Measurements from ENCODE around the gene ANKRD13C.
"Not testable (repeated sequence)": the region's sequence is repeated elsewhere in the genome, so short reads cannot be mapped to it uniquely, and the experiment has no call there.

The ANKRD13C gene

GRCh38 chr1:70354332-70355110 lies at the start of gene ANKRD13C:
TSS of gene ANKRD13C (minus strand) at chr1:70354722. CDS start at chr1:70354408, 314 bp downstream.
- DNase-seq = peak; percentile 99

GRCh38 chr1:70403759-70404158 lies 49.2 kb upstream of the ANKRD13C start:
- DNase-seq = no peak

- no peak for DNase-seq
Observed at GRCh38 chr1:70401974-70402373, 47.5 kb upstream of the ANKRD13C start.

- DNase-seq = no peak
Observed at GRCh38 chr1:70400335-70400734, 45.8 kb upstream of the ANKRD13C start.

- no peak for DNase-seq
Observed at GRCh38 chr1:70397013-70397412, 42.5 kb upstream of the ANKRD13C start.

- DNase-seq = no peak
Observed at GRCh38 chr1:70396607-70397006, 42.1 kb upstream of the ANKRD13C start.

GRCh38 chr1:70392626-70393025 lies 38.1 kb upstream of the ANKRD13C start:
- DNase-seq = no peak

- DNase-seq = peak; percentile 15
Observed at GRCh38 chr1:70387507-70387906, 33.0 kb upstream of the ANKRD13C start.

GRCh38 chr1:70386121-70386520 lies 31.6 kb upstream of the ANKRD13C start:
- DNase-seq = no peak

- DNase-seq = no peak
Observed at GRCh38 chr1:70385477-70385876, 31.0 kb upstream of the ANKRD13C start.

- no peak for DNase-seq
Observed at GRCh38 chr1:70384542-70384941, 30.0 kb upstream of the ANKRD13C start.

GRCh38 chr1:70383483-70383882 lies 29.0 kb upstream of the ANKRD13C start:
- DNase-seq = no peak

- no peak for DNase-seq
Observed at GRCh38 chr1:70382682-70383081, 28.2 kb upstream of the ANKRD13C start.

- DNase-seq = no peak
Observed at GRCh38 chr1:70376196-70376595, 21.7 kb upstream of the ANKRD13C start.

GRCh38 chr1:70373580-70373979 lies 19.1 kb upstream of the ANKRD13C start:
- not testable (repeated sequence) for DNase-seq

- DNase-seq = no peak
Observed at GRCh38 chr1:70372426-70372825, 17.9 kb upstream of the ANKRD13C start.

- DNase-seq = not testable (repeated sequence)
Observed at GRCh38 chr1:70371586-70371985, 17.1 kb upstream of the ANKRD13C start.

GRCh38 chr1:70367397-70367796 lies 12.9 kb upstream of the ANKRD13C start:
- not testable (repeated sequence) for DNase-seq

- DNase-seq = not testable (repeated sequence)
Observed at GRCh38 chr1:70366997-70367396, 12.5 kb upstream of the ANKRD13C start.

GRCh38 chr1:70366425-70366952 lies 12.0 kb upstream of the ANKRD13C start:
- DNase-seq = not testable (repeated sequence)

- DNase-seq = no peak
Observed at GRCh38 chr1:70364439-70364838, 9.9 kb upstream of the ANKRD13C start.

- no peak for DNase-seq
Observed at GRCh38 chr1:70361727-70362398, 7.3 kb upstream of the ANKRD13C start.

GRCh38 chr1:70360321-70360720 lies 5.8 kb upstream of the ANKRD13C start:
- peak; percentile 56 for DNase-seq

GRCh38 chr1:70358921-70359564 lies 4.5 kb upstream of the ANKRD13C start:
- no peak for DNase-seq

All from NCI-H82 (cell line).